KOPT-K1 (cell line): Measurements from ENCODE around the gene GSK3B.

Experiments
- H3K27ac ChIP-seq: fragments of 200-600 bp; sonication (generic); 2 replicates; pipeline ENCODE4 v1.5.1; 2016; ENCODE audit warnings: antibody characterized with exemption, mild to moderate bottlenecking, low read depth, low read length; ENCODE audit not compliant: poor library complexity, severe bottlenecking
- H3K36me3 ChIP-seq: fragments of 200-600 bp; sonication (generic); 2 replicates; pipeline ENCODE4 v1.5.1; 2017; ENCODE audit warnings: antibody characterized with exemption, mild to moderate bottlenecking, low read length, moderate library complexity; ENCODE audit not compliant: insufficient read depth
- H3K9me3 ChIP-seq: fragments of 200-600 bp; sonication (generic); 2 replicates; pipeline ENCODE4 v1.5.1; 2017; ENCODE audit warnings: antibody characterized with exemption, low read length, mild to moderate bottlenecking; ENCODE audit not compliant: insufficient read depth, poor library complexity, severe bottlenecking

Gene GSK3B

DNA sequence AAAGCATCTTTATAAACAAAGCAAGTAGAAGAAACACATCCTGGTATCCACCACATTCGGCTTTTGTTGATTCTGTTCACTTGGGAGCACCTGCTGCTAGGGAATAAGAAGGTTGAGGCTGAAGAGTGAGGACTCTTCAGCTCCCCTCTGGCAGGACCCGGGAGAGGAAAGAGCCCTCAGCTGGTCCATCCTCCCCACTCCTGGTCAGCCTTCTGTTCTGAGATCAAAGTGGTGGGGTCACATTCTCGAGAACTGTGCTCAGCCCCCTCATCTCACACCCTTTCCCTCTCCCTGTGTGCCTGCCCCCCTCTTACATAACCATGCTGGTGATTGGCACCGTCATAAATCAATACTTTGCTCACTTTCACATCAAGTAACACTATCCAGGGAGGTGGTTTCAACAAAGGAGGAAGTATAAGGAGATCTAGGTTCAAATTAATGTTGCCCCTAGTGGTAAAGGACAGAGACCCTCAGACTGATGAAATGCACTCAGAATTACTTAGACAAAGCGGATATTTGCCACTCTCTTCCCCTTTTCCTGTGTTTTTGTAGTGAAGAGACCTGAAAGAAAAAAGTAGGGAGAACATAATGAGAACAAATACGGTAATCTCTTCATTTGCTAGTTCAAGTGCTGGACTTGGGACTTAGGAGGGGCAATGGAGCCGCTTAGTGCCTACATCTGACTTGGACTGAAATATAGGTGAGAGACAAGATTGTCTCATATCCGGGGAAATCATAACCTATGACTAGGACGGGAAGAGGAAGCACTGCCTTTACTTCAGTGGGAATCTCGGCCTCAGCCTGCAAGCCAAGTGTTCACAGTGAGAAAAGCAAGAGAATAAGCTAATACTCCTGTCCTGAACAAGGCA lies 312.7 kb downstream of the GSK3B start, which contains the start of gene NR1I2:
NR1I2 (plus strand) TSS at position 772 of the 869 bp plus-strand sequence.
- Histone ChIP-seq H3K9me3 (peaks cover 2% of the 10 kb centered on the region), H3K36me3 (no peaks in the 10 kb centered on the region), H3K27ac (no peak within 1 kb of the TSS)

- no peak overlapping the region for H3K27ac ChIP-seq
- H3K9me3 ChIP-seq = peaks cover 10% of the 10 kb centered on the region
- H3K36me3 ChIP-seq = no peaks in the 10 kb centered on the region
Measured at GRCh38 chr3:119779731-119780383, 314.4 kb downstream of the GSK3B start.

GRCh38 chr3:119778811-119779210 lies 315.4 kb downstream of the GSK3B start:
- no peaks in the 10 kb centered on the region for H3K36me3 ChIP-seq
- no peak overlapping the region for H3K27ac ChIP-seq
- peaks cover 10% of the 10 kb centered on the region for H3K9me3 ChIP-seq

DNA sequence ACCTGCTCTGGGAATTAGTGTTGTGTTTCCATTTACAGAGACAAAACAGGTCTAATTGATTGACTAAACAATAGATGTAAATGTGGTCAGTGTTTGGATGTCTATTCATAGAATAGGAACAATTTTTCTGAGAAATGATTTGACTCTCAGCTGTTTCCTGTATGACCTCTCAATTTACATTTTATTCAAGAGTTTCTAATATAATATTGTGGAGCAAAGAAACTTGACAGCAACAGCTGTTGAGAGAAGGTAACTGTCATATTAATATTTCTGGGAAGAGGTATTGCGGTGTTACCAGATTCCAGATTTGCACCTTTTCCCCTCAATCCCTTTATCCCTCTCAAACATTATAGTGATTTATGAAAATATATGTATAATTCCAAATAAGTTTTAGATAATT lies 316.1 kb downstream of the GSK3B start:
- Histone ChIP-seq H3K9me3 (peaks cover 10% of the 10 kb centered on the region), H3K27ac (no peak overlapping the region)

DNA sequence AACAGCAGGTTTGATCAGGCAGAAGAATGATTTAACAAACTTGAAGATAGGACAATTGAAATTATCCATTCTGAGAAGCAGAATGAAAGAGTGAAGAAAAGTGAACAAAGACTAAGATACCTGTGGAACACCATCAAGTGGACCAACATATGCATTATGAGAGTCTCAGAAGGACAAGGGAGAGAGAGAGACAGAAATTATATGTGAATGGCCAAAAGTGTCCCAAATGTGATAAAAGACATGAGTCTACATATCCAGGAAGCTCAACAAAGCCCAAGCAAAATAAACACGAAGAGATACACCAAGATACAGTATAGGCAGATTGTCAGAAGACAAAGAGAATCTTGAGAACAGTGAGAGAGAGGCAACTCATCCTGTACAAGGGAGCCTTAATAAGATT lies 317.9 kb downstream of the GSK3B start:
- no peaks in the 10 kb centered on the region for H3K36me3 ChIP-seq
- no peak overlapping the region for H3K27ac ChIP-seq
- peaks cover 10% of the 10 kb centered on the region for H3K9me3 ChIP-seq

More for the DNA sequence above, 316.1 kb downstream of the GSK3B start:
- H3K36me3 ChIP-seq = no peaks in the 10 kb centered on the region

- no peaks in the 10 kb centered on the region for H3K36me3 ChIP-seq
- H3K27ac ChIP-seq = no peak overlapping the region
- peaks cover 10% of the 10 kb centered on the region for H3K9me3 ChIP-seq
Measured at GRCh38 chr3:119774444-119774843, 319.8 kb downstream of the GSK3B start.
